OCI-LY1 (cell line): ENCODE measurements around the gene GAS2L1.

Experiments used
- CTCF ChIP-seq: fragments of 200-600 bp; sonication (generic), shearing (Covaris generic); IDR thresholded peaks from 2 replicates; pipeline ENCODE4 v1.5.1; 2017; ENCODE audit warnings: mild to moderate bottlenecking, antibody characterized with exemption, low read length, moderate library complexity, mixed read lengths
- EZH2 ChIP-seq: fragments of 200-600 bp; sonication (generic), shearing (Covaris generic); IDR thresholded peaks from 2 replicates; pipeline ENCODE4 v1.8.0; 2017; ENCODE audit warnings: borderline replicate concordance, mixed run types, mild to moderate bottlenecking, antibody characterized with exemption, low read length, moderate library complexity, mixed read lengths

GRCh38 chr22:29266564-29267461 lies 39.6 kb upstream of the GAS2L1 start:
- TF ChIP-seq CTCF = no peak
- TF ChIP-seq EZH2 = no peak
